ENCODE measurements around the gene NFE2L1.

NFE2L1 gene

DNA sequence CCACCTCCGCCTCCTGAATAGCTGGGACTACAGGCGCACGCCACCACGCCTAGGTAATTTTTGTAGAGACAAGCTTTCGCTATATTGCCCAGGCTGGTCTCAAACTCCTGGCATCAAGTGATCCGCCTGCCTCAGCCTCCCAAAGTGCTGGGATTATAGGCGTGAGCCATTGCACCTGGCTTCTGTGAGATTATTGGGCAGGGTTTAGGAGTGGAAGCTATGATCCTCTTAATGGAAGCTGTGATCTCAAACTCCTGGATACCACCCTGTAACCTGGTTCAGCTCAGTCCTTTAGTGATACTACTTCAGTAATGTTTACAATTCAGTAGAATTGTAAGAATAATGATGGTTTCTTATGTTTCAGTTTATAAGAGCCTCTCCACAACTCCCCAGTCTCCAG lies 14.1 kb downstream of the NFE2L1 start:
- Histone ChIP-seq H3K27me3 (ENCODE audit: insufficient read depth, low read depth) (no peaks in the 10 kb centered on the region), H3K4me2 (no peak overlapping the region), H2AFZ (ENCODE audit: low read depth) (no peak overlapping the region), H4K20me1 (ENCODE audit: insufficient read depth) (no peaks in the 10 kb centered on the region), H3K79me2 (ENCODE audit: insufficient read depth, low read depth) (peaks cover 16% of the 10 kb centered on the region; the same call in 1 of the 2 replicates), H3K4me1 (ENCODE audit: low read depth, poor library complexity, severe bottlenecking) (peaks cover 24% of the 10 kb centered on the region), H3K9ac (no peak overlapping the region), H3K36me3 (ENCODE audit: insufficient read depth) (peaks cover 16% of the 10 kb centered on the region; the same call in 1 of the 2 replicates), H3K4me3 (IDR thresholded peaks at IDR 0.05; ENCODE audit: insufficient read depth, low read depth, low read length) (no peak overlapping the region), H3K27ac (no peak overlapping the region)
- no peak for TF ChIP-seq CTCF (conservative IDR thresholded peaks at IDR 0.05; ENCODE audit: low read depth, low read length)

GRCh38 chr17:48064638-48065037 lies 16.5 kb downstream of the NFE2L1 start:
- peaks cover 9% of the 10 kb centered on the region; the same call in 1 of the 2 replicates for H3K36me3 ChIP-seq (ENCODE audit: insufficient read depth)
- no peak overlapping the region for H3K27ac ChIP-seq
- no peak for TF ChIP-seq CTCF (conservative IDR thresholded peaks at IDR 0.05; ENCODE audit: low read depth, low read length)
- no peaks in the 10 kb centered on the region for H4K20me1 ChIP-seq (ENCODE audit: insufficient read depth)
- no peaks in the 10 kb centered on the region for H3K27me3 ChIP-seq (ENCODE audit: insufficient read depth, low read depth)
- no peak overlapping the region for H3K9ac ChIP-seq
- peaks cover 6% of the 10 kb centered on the region for H3K4me1 ChIP-seq (ENCODE audit: low read depth, poor library complexity, severe bottlenecking)
- H3K79me2 ChIP-seq (ENCODE audit: insufficient read depth, low read depth): no peaks in the 10 kb centered on the region; the same call in 1 of the 2 replicates
- no peak overlapping the region for H3K4me3 ChIP-seq (IDR thresholded peaks at IDR 0.05; ENCODE audit: insufficient read depth, low read depth, low read length)
- no peak overlapping the region for H3K4me2 ChIP-seq
- H2AFZ ChIP-seq (ENCODE audit: low read depth): no peak overlapping the region

DNA sequence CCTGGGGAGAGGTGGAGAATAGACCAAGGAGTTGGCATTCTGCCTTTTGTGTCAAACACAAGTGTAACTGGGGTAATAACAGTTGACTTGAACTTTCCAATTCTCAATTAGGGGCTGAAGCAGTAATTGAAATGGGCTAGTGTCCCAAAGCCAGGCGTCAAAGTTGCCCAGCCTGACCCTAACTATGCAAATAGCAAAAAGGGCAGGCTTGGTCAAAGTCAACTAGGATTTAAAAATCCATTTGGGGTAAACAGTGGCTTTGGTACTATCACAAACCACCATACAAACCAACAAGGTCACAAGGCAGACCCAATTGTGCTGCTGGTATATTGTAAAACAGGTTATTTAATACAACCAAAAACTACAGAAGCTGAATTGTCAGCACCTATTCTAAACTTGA lies 18.0 kb downstream of the NFE2L1 start:
- Histone ChIP-seq H3K9ac (no peak overlapping the region), H3K27ac (no peak overlapping the region), H3K4me1 (ENCODE audit: low read depth, poor library complexity, severe bottlenecking) (peaks cover 6% of the 10 kb centered on the region), H4K20me1 (ENCODE audit: insufficient read depth) (no peaks in the 10 kb centered on the region), H3K36me3 (ENCODE audit: insufficient read depth) (peaks cover 9% of the 10 kb centered on the region; the same call in 1 of the 2 replicates), H2AFZ (ENCODE audit: low read depth) (no peak overlapping the region), H3K79me2 (ENCODE audit: insufficient read depth, low read depth) (no peaks in the 10 kb centered on the region), H3K27me3 (ENCODE audit: insufficient read depth, low read depth) (no peaks in the 10 kb centered on the region), H3K4me3 (IDR thresholded peaks at IDR 0.05; ENCODE audit: insufficient read depth, low read depth, low read length) (no peak overlapping the region), H3K4me2 (no peak overlapping the region)
- no peak for TF ChIP-seq CTCF (conservative IDR thresholded peaks at IDR 0.05; ENCODE audit: low read depth, low read length)

GRCh38 chr17:48066656-48067055 lies 18.5 kb downstream of the NFE2L1 start:
- Histone ChIP-seq H3K4me2 (no peak overlapping the region), H3K27ac (no peak overlapping the region), H3K4me3 (IDR thresholded peaks at IDR 0.05; ENCODE audit: insufficient read depth, low read depth, low read length) (no peak overlapping the region), H3K36me3 (ENCODE audit: insufficient read depth) (peaks cover 9% of the 10 kb centered on the region; the same call in 1 of the 2 replicates), H3K4me1 (ENCODE audit: low read depth, poor library complexity, severe bottlenecking) (peaks cover 6% of the 10 kb centered on the region), H3K9ac (no peak overlapping the region), H2AFZ (ENCODE audit: low read depth) (no peak overlapping the region), H3K27me3 (ENCODE audit: insufficient read depth, low read depth) (no peaks in the 10 kb centered on the region), H3K79me2 (ENCODE audit: insufficient read depth, low read depth) (no peaks in the 10 kb centered on the region), H4K20me1 (ENCODE audit: insufficient read depth) (no peaks in the 10 kb centered on the region)
- no peak for TF ChIP-seq CTCF (conservative IDR thresholded peaks at IDR 0.05; ENCODE audit: low read depth, low read length)
